GM20000 (cell line): Measurements from ENCODE around the gene NEUROG1.
"Not testable (repeated sequence)": the region's sequence is repeated elsewhere in the genome, so short reads cannot be mapped to it uniquely, and the experiment has no call there.

Source experiments
- DNase-seq: peaks from one replicate; pipeline ENCODE4 v3.0.0; 2012; ENCODE audit warnings: low spot score
- CTCF ChIP-seq: IDR thresholded peaks from 2 replicates; pipeline ENCODE4 v1.5.1; 2012; ENCODE audit warnings: mild to moderate bottlenecking, control low read depth; ENCODE audit errors: extremely low read depth, missing control alignments

The NEUROG1 gene

DNA sequence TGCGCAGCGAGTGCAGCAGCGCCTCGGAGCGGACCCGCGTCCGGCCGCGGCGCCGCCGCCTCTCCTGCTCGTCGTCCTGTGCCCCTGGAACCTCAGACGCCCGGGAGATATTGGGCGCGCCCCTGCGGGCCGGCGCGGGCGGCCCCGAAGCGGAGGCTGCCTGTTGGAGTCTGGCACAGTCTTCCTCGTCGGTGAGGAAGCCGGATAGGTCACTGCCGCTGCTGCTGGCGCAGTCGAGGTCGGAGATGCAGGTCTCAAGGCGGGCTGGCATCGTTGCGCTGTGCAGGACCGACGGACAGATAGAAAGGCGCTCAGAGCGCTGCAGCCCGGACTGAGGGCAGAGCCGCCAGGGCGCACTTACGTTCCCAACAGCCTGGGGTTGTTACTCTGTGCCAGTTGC lies 344 bp downstream of the NEUROG1 start:
- no peak for DNase-seq

DNA sequence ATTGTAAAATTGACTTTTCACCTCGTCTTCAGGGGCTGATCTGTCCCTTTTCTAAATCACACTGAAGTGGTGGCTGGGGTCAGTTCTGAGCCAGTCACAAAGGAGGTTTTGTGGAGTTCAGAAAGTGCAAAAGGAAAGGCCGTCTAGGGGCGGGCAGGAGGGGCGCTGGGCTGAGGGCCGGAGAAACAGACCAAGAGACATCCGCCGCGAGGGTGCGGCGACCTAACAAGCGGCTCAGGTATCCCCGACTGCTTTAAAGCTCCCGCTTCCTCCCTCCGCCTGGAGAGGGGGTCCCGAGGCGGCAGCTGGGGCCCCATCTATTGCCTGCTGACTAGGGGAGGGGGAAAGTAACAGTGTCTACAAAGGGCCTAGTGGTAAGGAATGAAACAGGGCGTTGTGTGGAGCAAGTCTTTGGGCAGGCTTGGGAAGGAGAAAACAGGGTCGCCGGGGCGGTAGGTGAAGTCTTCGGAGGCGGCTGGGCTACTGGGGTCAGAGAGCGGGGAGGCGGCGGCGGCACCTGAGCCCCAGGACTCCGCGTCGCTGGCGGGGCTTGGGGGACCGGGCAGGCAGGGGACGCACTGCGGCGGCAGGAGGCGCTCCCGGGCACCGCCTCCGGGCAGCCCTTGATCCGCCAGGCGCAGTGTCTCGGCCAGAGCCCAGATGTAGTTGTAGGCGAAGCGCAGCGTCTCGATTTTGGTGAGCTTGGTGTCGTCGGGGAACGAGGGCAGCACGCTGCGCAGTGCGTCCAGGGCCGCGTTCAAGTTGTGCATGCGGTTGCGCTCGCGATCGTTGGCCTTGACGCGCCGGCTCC lies 950 bp downstream of the NEUROG1 start:
- no peak for TF ChIP-seq CTCF
- DNase-seq, result no peak

More for the DNA sequence above, 344 bp downstream of the NEUROG1 start:
- TF ChIP-seq CTCF, result no peak

DNA sequence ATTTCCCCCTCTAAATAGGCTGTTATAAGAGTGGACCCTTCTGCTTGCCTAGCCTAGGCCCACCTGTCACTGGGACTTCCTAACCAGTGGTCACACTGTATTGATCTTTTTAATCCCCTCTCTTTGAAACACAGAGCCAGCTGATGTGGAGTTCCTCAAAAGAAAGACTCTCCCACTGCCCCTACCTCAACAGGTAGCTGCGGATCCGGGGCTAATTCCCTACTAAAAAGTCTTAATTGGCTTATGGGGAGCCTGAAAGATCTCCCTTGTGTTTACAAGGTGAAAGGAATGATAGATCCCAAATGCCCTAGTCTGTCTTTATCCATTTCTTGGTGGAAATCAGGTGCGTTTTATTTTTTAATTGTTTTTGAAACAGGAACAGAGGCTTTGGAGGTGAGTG lies 2.0 kb downstream of the NEUROG1 start:
- DNase-seq, result no peak
- TF ChIP-seq CTCF, result no peak

GRCh38 chr5:135533334-135533733 lies 2.4 kb downstream of the NEUROG1 start:
- no peak for DNase-seq
- TF ChIP-seq CTCF, result no peak

- DNase-seq, result not testable (repeated sequence)
Observed at GRCh38 chr5:135529576-135529975, 6.2 kb downstream of the NEUROG1 start.

- no peak for DNase-seq
- no peak for TF ChIP-seq CTCF
Observed at GRCh38 chr5:135526924-135527323, 8.8 kb downstream of the NEUROG1 start.

DNA sequence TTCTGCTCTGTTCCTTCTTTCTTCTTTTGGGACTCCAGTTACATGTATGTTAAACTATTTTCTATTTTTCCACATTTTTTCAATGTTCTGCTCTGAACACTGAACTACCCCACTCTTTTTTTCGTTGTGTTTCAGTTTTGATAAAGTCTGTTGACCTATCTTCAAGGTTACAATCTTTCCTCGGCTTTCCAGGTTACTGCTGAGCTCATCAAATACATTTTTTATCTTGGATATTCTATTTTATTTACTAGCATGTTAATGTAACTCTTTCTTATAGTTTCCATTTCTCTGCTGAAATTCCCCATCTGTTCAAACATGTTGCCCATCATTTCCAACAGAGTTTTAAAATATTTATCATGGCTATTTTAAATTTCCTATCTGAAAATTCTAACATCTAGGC lies 13.8 kb downstream of the NEUROG1 start:
- no peak for TF ChIP-seq CTCF
- no peak for DNase-seq

DNA sequence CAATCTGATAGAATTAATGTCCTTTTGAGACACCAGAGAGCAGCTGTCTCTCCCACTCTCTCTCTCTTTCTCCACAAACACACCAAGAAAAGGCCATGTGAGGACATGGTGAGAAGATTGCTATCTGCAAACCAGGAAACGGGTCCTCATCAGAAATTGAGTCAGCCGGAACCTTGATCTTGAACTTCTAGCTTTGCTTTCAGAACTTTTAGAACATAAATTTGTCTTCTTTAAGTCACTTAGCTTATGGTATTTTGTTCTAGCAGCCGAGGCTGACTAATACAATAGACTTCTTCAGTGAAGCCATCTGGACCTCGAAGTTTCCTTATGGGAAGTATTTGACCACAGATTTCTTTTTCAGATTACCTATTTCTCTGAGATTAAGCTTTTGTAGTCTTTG lies 18.1 kb downstream of the NEUROG1 start:
- no peak for TF ChIP-seq CTCF
- no peak for DNase-seq
